Hypothalamus (tissue), 51 donors: ENCODE data around the gene LDAH.
"Not testable (repeated sequence)": the region's sequence is repeated elsewhere in the genome, so short reads cannot be mapped to it uniquely, and the experiment has no call there.

Source experiments
- DNase-seq, 51 donors: peaks; one replicate each; lab custom pipeline; 2025; lab: John Stamatoyannopoulos, UW

LDAH gene

GRCh38 chr2:20822535-20823490, at the start of gene LDAH:
Gene LDAH (minus strand): TSS chr2:20823101. CDS start chr2:20801463, 21,638 bp downstream.
- peak; percentile 26 to 91 (median 79) for DNase-seq

DNA sequence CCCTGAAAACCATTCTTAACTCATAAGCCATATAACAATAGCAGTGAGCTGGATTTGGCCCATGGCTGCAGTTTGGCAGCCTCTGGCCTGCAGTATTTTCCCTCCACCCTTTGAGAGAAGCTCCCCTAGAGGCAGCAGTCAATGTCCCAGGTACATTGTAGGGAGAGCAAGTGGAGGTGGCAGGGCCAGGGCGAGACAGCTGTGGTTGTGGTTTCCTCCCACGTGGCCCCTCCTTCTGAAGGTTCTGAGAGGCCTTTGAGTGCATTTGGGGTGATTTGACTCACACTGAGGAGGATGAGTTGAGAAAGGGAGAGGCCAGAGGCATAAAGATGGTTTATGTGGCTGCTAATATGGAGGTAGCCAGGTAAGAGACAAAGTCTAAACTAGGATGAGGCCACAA, 45.5 kb upstream of the LDAH start:
- DNase-seq: no peak

GRCh38 chr2:20862850-20863249, 39.9 kb upstream of the LDAH start:
- no peak for DNase-seq

DNA sequence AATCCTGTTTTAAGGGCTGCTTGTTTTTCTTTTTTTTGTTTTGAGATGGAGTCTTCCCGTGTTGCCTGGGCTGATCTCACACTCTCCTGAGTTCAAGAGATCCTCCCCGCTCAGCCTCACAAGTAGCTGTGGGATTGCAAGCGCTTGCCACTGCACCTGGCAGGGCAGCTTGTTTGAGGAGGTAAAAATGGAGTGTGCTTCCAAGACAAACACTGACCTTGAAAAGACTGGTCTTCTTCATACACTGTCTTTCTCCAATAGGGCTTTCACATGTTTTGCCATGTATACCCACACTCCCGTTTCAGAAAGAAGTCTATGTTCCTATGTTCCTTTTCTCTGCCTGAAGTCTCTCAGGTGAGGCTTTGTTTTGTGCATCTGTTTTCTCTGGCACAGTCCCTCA, 32.6 kb upstream of the LDAH start:
- no peak for DNase-seq

- DNase-seq: no peak
Observed at GRCh38 chr2:20852670-20853069, 29.8 kb upstream of the LDAH start.

GRCh38 chr2:20852139-20852538, 29.2 kb upstream of the LDAH start:
- DNase-seq: no peak

GRCh38 chr2:20844246-20844645, 21.3 kb upstream of the LDAH start:
- DNase-seq: no peak

- no peak for DNase-seq
Observed at GRCh38 chr2:20839052-20839451, 16.2 kb upstream of the LDAH start.

DNA sequence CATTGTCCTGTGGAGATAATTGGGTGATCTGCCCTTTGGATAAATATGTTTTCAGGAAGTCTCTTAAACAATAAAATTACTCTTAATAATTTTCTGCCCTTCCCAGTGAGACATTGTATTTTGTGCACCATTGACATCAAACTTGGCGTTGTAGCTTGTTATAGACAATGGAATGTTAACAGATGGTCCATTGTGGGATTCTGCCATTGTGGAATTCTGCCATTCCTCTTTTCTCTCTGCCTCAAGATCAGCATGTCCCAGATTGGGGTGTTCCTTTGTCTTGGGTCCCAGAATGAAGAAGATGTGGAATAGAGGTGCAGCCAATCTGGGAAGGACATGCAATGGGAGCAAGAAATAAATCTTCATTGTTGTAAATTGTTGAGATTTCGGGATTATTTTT, 15.1 kb upstream of the LDAH start:
- no peak for DNase-seq

DNA sequence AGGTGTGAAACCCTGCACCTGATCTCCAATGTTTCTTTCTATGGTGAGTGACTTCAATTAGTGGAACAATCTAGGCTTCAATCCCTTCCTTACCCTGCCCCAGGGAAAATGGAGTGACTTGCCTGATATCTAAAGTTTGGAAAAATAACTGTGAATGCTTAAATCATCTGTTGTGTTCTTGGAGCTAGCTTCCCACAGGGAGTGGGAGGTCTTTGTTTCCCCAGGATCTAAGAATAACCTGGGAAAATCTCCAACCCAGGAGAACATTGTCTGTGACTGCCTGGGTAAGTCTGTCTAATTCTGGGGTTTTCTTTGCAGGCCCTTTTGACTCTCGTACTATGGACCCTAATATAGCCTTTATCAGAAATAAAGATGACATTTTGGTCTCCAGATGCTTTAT, 13.6 kb upstream of the LDAH start:
- DNase-seq: peak in 1 of 51 donors; percentile 1

DNA sequence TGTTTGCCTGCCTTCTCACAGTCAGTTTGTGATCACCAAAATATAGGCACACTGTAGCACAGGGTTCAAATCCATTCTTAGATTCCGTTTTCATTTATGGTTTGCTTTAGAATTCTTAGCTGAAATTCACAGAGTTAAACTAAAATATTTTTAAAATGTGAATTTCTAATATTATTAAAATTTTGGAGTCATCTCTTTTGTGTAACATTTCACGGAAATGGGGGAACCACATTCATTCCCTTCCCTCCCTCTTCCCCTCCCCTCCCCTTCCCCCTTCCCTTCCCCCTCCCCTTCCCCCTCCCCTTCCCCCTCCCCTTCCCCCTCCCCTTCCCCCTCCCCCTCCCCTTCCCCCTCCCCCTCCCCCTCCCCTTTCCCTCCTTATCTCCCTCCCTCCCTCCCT, 11.4 kb upstream of the LDAH start:
- no peak for DNase-seq

GRCh38 chr2:20832606-20833005, 9.7 kb upstream of the LDAH start:
- no peak for DNase-seq

- DNase-seq: no peak
Observed at GRCh38 chr2:20829861-20830260, 7.0 kb upstream of the LDAH start.

DNA sequence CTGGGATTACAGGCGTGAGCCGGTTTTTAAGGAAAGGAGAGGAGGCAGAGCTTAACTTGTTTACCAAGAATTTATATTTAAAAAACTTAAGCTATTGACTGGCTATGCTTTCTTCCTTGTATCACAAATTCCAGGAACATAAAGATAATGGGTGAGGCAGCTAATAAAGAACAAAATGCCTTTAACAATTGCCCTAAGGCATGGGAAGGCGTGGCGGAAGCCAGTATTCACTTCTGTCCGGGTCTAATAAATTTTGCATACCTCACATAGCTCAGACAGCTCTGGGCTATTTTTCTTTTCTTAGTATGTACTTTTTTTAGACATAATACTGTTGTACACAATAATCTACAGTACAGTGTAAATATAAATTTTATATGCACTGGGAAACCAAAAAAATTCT, 1.0 kb upstream of the LDAH start:
- DNase-seq: no peak

GRCh38 chr2:20818820-20819219, 4.1 kb downstream of the LDAH start:
- DNase-seq: no peak

DNA sequence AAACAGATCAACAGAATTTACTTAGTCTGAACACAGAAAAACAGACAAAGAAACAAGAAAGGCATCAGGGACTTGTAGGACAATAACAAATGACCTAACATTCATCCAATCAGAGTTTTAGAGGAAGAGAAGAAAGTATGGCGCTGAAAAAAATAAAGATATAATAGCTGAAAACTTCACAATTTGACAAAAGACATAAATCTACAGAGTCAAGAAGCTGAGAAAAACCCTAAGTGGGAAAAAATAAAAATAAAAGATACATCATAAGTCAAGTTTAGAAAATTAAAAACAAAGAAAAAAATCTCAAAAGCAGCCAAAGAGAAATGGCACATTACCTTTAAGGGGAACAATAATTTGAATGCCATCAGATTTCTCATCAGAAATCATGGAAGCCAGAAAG, 7.7 kb downstream of the LDAH start:
- DNase-seq: no peak

GRCh38 chr2:20812779-20813178, 10.1 kb downstream of the LDAH start:
- no peak for DNase-seq

DNA sequence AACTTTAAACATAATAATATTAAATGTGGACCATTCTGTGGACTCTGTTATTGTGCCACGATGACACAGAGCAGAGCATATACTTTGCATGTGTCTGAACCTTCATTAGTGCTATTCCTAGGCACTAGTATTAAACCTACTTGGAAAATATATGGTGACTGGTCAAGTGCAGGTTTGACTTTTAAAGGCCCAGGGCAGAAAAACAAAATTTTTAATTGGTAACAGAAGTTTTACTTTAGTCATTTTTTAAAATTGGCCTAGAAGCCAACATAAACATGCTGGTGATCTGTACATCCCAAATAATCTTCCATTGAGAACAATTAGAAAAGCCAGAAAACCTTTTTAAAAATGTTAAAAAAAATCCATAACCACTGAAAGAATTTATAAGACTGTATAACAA, 16.6 kb downstream of the LDAH start:
- DNase-seq: no peak

DNA sequence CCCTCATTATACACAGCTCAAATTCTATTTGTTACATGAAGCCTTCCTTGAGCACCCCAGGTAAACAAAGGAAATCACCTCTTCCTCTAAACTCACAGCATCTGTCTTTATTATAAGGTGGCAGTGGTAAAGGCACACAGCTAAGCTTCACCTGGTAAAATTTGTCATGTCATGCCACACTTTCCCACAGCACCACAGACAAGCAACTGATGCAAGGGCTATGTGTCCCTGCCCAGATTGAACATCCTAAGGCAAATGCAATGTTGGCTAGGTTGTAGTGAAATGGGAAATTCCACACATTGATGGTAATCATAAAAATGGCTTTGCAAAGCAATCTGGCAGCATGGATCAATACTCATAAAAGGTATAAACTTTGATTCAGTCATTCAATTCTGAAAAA, 18.9 kb downstream of the LDAH start:
- no peak for DNase-seq

DNA sequence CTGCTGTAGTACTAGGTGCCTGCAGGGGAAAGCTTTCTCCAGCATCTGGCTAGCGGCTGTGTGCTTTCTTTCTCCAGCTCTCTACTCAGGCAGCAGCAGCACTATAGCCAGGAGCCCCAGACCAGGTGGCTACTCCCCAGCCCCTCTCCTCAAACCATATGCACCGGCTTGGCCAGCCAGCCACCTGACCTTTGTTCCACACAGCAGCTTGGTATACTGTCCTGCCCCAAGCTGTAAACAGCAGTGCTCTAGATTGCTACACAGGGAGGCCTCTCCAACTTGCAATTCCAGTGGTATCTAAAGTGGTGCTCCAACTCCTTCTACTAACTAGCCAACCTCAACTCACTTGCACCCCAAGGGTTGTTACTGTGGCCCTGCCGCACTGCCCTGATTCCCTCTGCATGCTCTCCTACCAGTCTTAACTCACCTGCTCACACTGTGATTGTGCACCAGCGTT, 19.6 kb downstream of the LDAH start:
- no peak for DNase-seq

DNA sequence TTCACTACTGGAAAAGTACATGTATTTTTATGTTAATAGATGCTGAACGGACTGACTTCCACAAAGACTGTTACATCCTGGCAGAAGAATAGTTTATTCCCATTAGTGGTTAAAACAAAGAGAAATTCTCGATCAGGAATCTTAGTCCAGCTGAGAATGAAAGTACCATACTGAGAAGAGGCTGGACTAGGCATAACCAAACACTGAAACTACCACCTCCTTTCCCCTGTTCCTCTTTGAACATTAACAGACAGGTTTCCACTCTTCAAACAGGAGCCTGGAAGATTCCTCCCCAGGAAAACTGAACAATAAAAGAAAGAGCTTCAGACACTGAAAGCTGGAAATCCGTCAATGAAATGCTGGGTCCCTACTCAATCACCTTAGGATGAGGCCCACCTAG, 25.8 kb downstream of the LDAH start:
- DNase-seq: no peak

DNA sequence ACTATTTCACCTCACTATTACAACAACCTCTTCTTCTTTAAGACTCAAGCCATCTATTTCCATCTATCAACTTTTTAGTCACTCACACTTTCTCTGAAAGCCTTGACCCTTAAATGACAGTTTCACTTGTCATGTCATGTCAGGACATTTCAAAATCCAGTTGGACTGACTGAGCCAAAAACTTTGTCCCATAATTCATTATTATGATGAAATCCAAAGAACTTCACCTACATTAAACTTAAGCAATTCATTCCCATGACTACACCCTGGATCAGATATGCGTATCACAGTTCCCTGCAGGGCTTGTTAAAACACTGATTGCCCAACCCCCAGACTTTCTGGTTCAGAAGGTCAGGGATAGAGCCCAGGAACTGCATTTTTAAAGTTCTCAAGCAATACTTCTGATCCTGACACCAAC, 26.5 kb downstream of the LDAH start:
- no peak for DNase-seq

GRCh38 chr2:20793944-20794343, 29.0 kb downstream of the LDAH start:
- DNase-seq: not testable (repeated sequence)
